Natural killer cell (primary cell): Measurements from ENCODE around the gene UROC1. TPM values are rescaled to one million over a fixed set of nuclear protein-coding genes. Genes with fewer than 3 reads are reported as not detected.

Experiments
- ATAC-seq, 3 donors: fragments of 150-1000 bp in 2 of 3; fragments of 200-7000 bp in 1 of 3; cut with Tn5 transposase; 1 replicate in 1 of 3; 2 replicates in 2 of 3; pipeline ENCODE4 v1.10.0; 2021; ENCODE audit warnings: mild to moderate bottlenecking in 2 of 3, moderate library complexity in 2 of 3
- DNase-seq, 2 donors: peaks; one replicate each; pipeline versions ENCODE4 v3.0.0 to v3.0.0-alpha.2; 2013 to 2021; ENCODE audit warnings: mixed read lengths in 1 of 2
- H3K27ac ChIP-seq: one replicate; pipeline ENCODE4 v1.5.1; 2013; ENCODE audit warnings: mild to moderate bottlenecking, low read length
- H3K27me3 ChIP-seq: one replicate; pipeline ENCODE4 v1.6.1; 2013; ENCODE audit warnings: low read length; ENCODE audit not compliant: control insufficient read depth, insufficient read depth
- H3K36me3 ChIP-seq: one replicate; pipeline ENCODE4 v1.6.1; 2013; ENCODE audit warnings: low read length; ENCODE audit not compliant: control insufficient read depth, insufficient read depth
- H3K4me1 ChIP-seq: one replicate; pipeline ENCODE4 v1.6.1; 2013; ENCODE audit warnings: low read length; ENCODE audit not compliant: control insufficient read depth, insufficient read depth
- H3K4me3 ChIP-seq: one replicate; pipeline ENCODE4 v1.5.1; 2013; ENCODE audit warnings: low read length
- H3K9me3 ChIP-seq: one replicate; pipeline ENCODE4 v1.6.1; 2013; ENCODE audit warnings: low read length; ENCODE audit not compliant: control insufficient read depth, insufficient read depth
- H3K27ac Mint-ChIP-seq, 2 donors: one replicate each; pipeline ENCODE4 v1.8.0; 2022; ENCODE audit warnings: mild to moderate bottlenecking in 2 of 2, mixed read lengths in 2 of 2, moderate library complexity in 1 of 2
- H3K27me3 Mint-ChIP-seq, 2 donors: one replicate each; pipeline ENCODE4 v1.8.0; 2022; ENCODE audit warnings: low read depth in 2 of 2, mixed read lengths in 2 of 2
- H3K36me3 Mint-ChIP-seq: one replicate; pipeline ENCODE4 v1.8.0; 2022; ENCODE audit warnings: mixed read lengths
- H3K4me1 Mint-ChIP-seq, 2 donors: one replicate each; pipeline ENCODE4 v1.8.0; 2022; ENCODE audit warnings: mixed read lengths in 2 of 2
- H3K4me3 Mint-ChIP-seq: one replicate; pipeline ENCODE4 v1.8.0; 2022; ENCODE audit warnings: mild to moderate bottlenecking, moderate library complexity, mixed read lengths
- H3K9me3 Mint-ChIP-seq, 2 donors: one replicate each; pipeline ENCODE4 v1.8.0; 2022; ENCODE audit warnings: mixed read lengths in 2 of 2
- WGBS: methylation state at CpG from one replicate; pipeline ENCODE4 v1.1.7; 2013; ENCODE audit warnings: missing lambda C conversion rate; ENCODE audit not compliant: insufficient coverage; 5-methylcytosine and 5-hydroxymethylcytosine counted together
- intact Hi-C: fragments of 100-400 bp; cut with micrococcal nuclease; formaldehyde crosslinking; loops from one replicate; pipeline ENCODE4 v1.14.2; 2022
- total RNA-seq, 4 donors: library from RNA; stranded (reverse); fragments of 120-200 nt in 1 of 4; gene quantifications; one replicate each; pipeline versions ENCODE4 v1.2.3 to v1.2.4, GENCODE V29; 2013 to 2022
- TF ChIP-seq, protein P1 (sequence below): fragments of 200-600 bp; IDR thresholded peaks from one replicate; pipeline ENCODE4 v1.8.0; 2022; ENCODE audit warnings: antibody characterized with exemption

UROC1 gene
- total RNA-seq, 3 donors from 2014 or later (not counting 1 experiment from before 2014, with no cell fraction given): not detected

DNA sequence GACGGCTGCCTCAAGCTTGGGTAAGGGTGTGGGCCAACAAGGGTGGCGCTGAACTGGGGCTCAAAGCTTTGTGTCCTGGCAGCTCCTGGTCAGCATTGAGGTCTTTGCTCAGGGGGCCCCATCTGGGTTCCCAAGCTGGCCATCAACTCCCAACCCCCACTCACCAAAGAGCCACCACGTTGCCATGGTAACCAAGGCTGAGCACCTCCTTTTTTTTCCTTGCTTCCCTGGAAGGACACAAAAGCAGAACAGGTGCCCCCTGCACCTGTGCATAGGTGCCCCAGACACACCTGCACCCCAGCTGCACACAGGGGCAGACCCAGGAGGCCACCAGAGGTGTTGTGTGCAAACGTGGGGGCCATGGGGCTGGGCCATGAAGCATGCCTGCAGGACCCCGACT is 16.5 kb downstream of the UROC1 start:
- TF ChIP-seq, protein P1, sequence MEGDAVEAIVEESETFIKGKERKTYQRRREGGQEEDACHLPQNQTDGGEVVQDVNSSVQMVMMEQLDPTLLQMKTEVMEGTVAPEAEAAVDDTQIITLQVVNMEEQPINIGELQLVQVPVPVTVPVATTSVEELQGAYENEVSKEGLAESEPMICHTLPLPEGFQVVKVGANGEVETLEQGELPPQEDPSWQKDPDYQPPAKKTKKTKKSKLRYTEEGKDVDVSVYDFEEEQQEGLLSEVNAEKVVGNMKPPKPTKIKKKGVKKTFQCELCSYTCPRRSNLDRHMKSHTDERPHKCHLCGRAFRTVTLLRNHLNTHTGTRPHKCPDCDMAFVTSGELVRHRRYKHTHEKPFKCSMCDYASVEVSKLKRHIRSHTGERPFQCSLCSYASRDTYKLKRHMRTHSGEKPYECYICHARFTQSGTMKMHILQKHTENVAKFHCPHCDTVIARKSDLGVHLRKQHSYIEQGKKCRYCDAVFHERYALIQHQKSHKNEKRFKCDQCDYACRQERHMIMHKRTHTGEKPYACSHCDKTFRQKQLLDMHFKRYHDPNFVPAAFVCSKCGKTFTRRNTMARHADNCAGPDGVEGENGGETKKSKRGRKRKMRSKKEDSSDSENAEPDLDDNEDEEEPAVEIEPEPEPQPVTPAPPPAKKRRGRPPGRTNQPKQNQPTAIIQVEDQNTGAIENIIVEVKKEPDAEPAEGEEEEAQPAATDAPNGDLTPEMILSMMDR: no peak
- Mint-ChIP-seq H3K4me3 (no peak overlapping the region), H3K27me3 (peaks cover 0 to 7% of the 10 kb centered on the region in 2 donors), H3K36me3 (no peaks in the 10 kb centered on the region), H3K9me3 (no peaks in the 10 kb centered on the region), H3K27ac (no peak overlapping the region), H3K4me1 (peaks cover 0 to 6% of the 10 kb centered on the region in 2 donors)
- Histone ChIP-seq H3K4me1 (no peaks in the 10 kb centered on the region), H3K9me3 (no peaks in the 10 kb centered on the region), H3K27ac (no peak overlapping the region), H3K27me3 (no peaks in the 10 kb centered on the region), H3K4me3 (no peak overlapping the region), H3K36me3 (no peaks in the 10 kb centered on the region)
- intact Hi-C loops: no loop called here
- ATAC-seq (no peak), DNase-seq (no peak)
- WGBS: 78% methylated on average over 5 of the region's 5 CpGs

DNA sequence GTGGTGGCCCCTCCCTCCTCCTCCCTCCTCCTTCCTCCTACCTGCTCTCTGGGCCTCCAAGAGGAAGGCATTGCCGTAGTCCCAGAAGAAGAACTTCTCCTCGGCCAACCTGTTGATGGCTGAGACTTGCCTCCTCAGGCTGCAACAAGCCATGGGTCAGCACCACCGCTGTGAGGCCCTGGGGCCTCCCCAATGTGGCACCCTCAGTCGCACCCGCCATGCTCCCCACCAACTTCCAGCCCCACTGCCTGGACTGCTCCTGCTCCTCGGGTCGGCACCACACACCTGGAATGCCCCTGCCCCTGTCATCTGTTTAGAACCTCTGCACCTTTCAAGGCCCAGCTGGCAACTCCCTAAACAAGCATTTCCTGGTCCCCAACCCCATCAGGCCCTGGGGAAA is 17.6 kb downstream of the UROC1 start:
- Mint-ChIP-seq H3K4me1 (peaks cover 0 to 6% of the 10 kb centered on the region in 2 donors), H3K36me3 (no peaks in the 10 kb centered on the region), H3K27ac (no peak overlapping the region), H3K4me3 (no peak overlapping the region), H3K27me3 (peaks cover 0 to 2% of the 10 kb centered on the region in 2 donors), H3K9me3 (no peaks in the 10 kb centered on the region)
- H3K4me3 ChIP-seq: no peak overlapping the region
- DNase-seq: no peak
- H3K27me3 ChIP-seq: no peaks in the 10 kb centered on the region
- no peaks in the 10 kb centered on the region for H3K9me3 ChIP-seq
- no peak for ATAC-seq
- WGBS: 91% methylated on average over 7 of the region's 7 CpGs
- H3K27ac ChIP-seq: no peak overlapping the region
- H3K36me3 ChIP-seq: no peaks in the 10 kb centered on the region
- H3K4me1 ChIP-seq: no peaks in the 10 kb centered on the region
- TF ChIP-seq, protein P1: no peak
- intact Hi-C loops: no loop called here

DNA sequence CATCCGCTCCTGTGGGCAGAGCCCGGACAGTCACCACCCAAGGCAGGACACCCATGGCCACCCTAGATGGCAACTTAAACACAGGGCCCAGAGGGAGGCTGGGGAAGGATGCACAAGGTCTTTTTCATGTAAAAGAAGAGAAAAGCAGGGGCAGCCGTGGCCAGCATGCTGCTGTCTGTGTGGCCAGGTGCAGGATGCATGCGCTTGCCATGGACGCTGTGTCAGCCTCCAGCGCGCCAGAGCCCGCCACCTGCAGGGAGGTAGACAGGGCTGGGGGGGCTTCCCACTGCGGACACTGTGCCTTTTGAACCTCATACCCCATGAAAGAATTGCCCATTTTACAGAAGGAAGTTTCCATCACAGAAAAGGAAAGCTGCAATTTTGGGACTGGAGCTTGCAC is 18.2 kb downstream of the UROC1 start:
- ATAC-seq: no peak
- intact Hi-C loops: no loop called here
- 93% methylated on average over 9 of the region's 9 CpGs for WGBS

DNA sequence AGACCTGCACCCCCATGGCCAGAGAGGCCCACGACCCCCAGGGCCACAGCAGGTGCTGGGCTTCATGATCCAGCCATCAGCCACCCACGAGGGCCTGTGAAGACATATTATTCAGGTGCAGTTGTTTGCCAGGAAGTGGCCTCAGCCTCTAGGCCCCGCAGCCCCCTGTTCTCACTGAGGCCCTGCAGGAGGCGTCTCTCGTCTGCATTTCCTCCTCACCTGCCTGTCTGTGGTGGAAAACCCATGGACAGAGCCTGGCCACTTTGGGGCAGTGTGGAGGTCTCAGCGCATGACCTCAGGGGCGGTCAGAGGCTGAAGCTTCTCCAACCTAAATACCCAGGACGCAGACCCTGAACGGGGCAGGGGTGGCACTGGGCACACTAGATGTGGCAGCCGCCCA is 18.6 kb downstream of the UROC1 start:
- 56% methylated on average over 10 of the region's 10 CpGs for WGBS

More for the DNA sequence above, 18.2 kb downstream of the UROC1 start:
- Mint-ChIP-seq H3K4me3 (no peak overlapping the region), H3K36me3 (no peaks in the 10 kb centered on the region), H3K27me3 (no peaks in the 10 kb centered on the region), H3K9me3 (no peaks in the 10 kb centered on the region), H3K27ac (no peak overlapping the region), H3K4me1 (peaks cover 0 to 6% of the 10 kb centered on the region in 2 donors)
- Histone ChIP-seq H3K9me3 (no peaks in the 10 kb centered on the region), H3K4me3 (no peak overlapping the region), H3K27ac (no peak overlapping the region), H3K27me3 (no peaks in the 10 kb centered on the region), H3K4me1 (no peaks in the 10 kb centered on the region), H3K36me3 (no peaks in the 10 kb centered on the region)
- TF ChIP-seq, protein P1: no peak
- DNase-seq: no peak

More for the DNA sequence above, 18.6 kb downstream of the UROC1 start:
- H3K27ac ChIP-seq: no peak overlapping the region
- Mint-ChIP-seq H3K27ac (peak overlapping the region in 1 of 2 donors; percentile 42), H3K9me3 (no peaks in the 10 kb centered on the region), H3K36me3 (no peaks in the 10 kb centered on the region), H3K4me1 (peaks cover 0 to 6% of the 10 kb centered on the region in 2 donors), H3K4me3 (no peak overlapping the region), H3K27me3 (no peaks in the 10 kb centered on the region)
- no peaks in the 10 kb centered on the region for H3K27me3 ChIP-seq
- DNase-seq (no peak), ATAC-seq (no peak)
- no peaks in the 10 kb centered on the region for H3K4me1 ChIP-seq
- no peak overlapping the region for H3K4me3 ChIP-seq
- TF ChIP-seq, protein P1: no peak
- no peaks in the 10 kb centered on the region for H3K9me3 ChIP-seq
- intact Hi-C loops: no loop called here
- no peaks in the 10 kb centered on the region for H3K36me3 ChIP-seq
